ENCODE measurements around the gene PPP1R36.

The PPP1R36 gene

DNA sequence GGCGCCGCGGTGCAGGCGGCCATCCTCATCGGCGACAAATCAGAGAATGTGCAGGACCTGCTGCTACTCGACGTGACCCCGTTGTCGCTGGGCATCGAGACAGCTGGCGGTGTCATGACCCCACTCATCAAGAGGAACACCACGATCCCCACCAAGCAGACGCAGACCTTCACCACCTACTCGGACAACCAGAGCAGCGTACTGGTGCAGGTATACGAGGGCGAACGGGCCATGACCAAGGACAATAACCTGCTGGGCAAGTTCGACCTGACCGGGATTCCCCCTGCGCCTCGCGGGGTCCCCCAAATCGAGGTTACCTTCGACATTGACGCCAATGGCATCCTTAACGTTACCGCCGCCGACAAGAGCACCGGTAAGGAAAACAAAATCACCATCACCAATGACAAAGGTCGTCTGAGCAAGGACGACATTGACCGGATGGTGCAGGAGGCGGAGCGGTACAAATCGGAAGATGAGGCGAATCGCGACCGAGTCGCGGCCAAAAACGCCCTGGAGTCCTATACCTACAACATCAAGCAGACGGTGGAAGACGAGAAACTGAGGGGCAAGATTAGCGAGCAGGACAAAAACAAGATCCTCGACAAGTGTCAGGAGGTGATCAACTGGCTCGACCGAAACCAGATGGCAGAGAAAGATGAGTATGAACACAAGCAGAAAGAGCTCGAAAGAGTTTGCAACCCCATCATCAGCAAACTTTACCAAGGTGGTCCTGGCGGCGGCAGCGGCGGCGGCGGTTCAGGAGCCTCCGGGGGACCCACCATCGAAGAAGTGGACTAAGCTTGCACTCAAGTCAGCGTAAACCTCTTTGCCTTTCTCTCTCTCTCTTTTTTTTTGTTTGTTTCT lies 7.6 kb upstream of the PPP1R36 start:
- H3K79me2 ChIP-seq (ENCODE audit: low read length) = no peaks in the 10 kb centered on the region
- no peak overlapping the region for H3K27ac ChIP-seq (ENCODE audit: low read length)
- TF ChIP-seq EZH2 (optimal IDR thresholded peaks at IDR 0.05; ENCODE audit: low read depth, low read length) = no peak
- TF ChIP-seq, protein P1, sequence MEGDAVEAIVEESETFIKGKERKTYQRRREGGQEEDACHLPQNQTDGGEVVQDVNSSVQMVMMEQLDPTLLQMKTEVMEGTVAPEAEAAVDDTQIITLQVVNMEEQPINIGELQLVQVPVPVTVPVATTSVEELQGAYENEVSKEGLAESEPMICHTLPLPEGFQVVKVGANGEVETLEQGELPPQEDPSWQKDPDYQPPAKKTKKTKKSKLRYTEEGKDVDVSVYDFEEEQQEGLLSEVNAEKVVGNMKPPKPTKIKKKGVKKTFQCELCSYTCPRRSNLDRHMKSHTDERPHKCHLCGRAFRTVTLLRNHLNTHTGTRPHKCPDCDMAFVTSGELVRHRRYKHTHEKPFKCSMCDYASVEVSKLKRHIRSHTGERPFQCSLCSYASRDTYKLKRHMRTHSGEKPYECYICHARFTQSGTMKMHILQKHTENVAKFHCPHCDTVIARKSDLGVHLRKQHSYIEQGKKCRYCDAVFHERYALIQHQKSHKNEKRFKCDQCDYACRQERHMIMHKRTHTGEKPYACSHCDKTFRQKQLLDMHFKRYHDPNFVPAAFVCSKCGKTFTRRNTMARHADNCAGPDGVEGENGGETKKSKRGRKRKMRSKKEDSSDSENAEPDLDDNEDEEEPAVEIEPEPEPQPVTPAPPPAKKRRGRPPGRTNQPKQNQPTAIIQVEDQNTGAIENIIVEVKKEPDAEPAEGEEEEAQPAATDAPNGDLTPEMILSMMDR (IDR thresholded peaks at IDR 0.05; ENCODE audit: low read length) = no peak
- TF ChIP-seq EZH2phosphoT487 (IDR thresholded peaks at IDR 0.05; ENCODE audit: low read length) = no peak
- no peaks in the 10 kb centered on the region for H3F3A ChIP-seq (ENCODE audit: insufficient read depth, low read length)
- H3K9me2 ChIP-seq (replicated peaks; ENCODE audit: insufficient read depth, low read length) = no peaks in the 10 kb centered on the region
- H3K4me1 ChIP-seq (ENCODE audit: low read length) = no peaks in the 10 kb centered on the region
- H3K36me3 ChIP-seq (replicated peaks; ENCODE audit: insufficient read depth, low read length) = no peaks in the 10 kb centered on the region
- no peak for DNase-seq
- no peak overlapping the region for H3K9ac ChIP-seq (ENCODE audit: low read length)
- no peak overlapping the region for H3K4me2 ChIP-seq (ENCODE audit: low read depth, low read length)
- no peaks in the 10 kb centered on the region for H3K27me3 ChIP-seq (replicated peaks; ENCODE audit: insufficient read depth, low read length)
- no peaks in the 10 kb centered on the region for H3K9me3 ChIP-seq (replicated peaks; ENCODE audit: insufficient read depth, low read length)
- no peak overlapping the region for H2AFZ ChIP-seq (ENCODE audit: low read length)
- no peaks in the 10 kb centered on the region for H4K20me1 ChIP-seq (ENCODE audit: insufficient read depth, low read length)
- H3K4me3 ChIP-seq (ENCODE audit: low read length) = no peak overlapping the region

DNA sequence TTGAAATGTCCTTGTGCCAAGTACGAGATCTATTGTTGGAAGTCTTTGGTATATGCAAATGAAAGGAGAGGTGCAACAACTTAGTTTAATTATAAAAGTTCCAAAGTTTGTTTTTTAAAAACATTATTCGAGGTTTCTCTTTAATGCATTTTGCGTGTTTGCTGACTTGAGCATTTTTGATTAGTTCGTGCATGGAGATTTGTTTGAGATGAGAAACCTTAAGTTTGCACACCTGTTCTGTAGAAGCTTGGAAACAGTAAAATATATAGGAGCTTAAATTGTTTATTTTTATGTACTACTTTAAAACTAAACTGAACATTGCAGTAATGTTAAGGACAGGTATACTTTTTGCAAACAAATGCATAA lies 6.9 kb upstream of the PPP1R36 start:
- no peaks in the 10 kb centered on the region for H3K79me2 ChIP-seq (ENCODE audit: low read length)
- no peak for TF ChIP-seq EZH2phosphoT487 (IDR thresholded peaks at IDR 0.05; ENCODE audit: low read length)
- no peak overlapping the region for H3K4me3 ChIP-seq (ENCODE audit: low read length)
- no peaks in the 10 kb centered on the region for H3F3A ChIP-seq (ENCODE audit: insufficient read depth, low read length)
- H3K4me2 ChIP-seq (ENCODE audit: low read depth, low read length) = no peak overlapping the region
- H3K27me3 ChIP-seq (replicated peaks; ENCODE audit: insufficient read depth, low read length) = no peaks in the 10 kb centered on the region
- H3K4me1 ChIP-seq (ENCODE audit: low read length) = no peaks in the 10 kb centered on the region
- no peaks in the 10 kb centered on the region for H4K20me1 ChIP-seq (ENCODE audit: insufficient read depth, low read length)
- no peaks in the 10 kb centered on the region for H3K9me2 ChIP-seq (replicated peaks; ENCODE audit: insufficient read depth, low read length)
- H3K9me3 ChIP-seq (replicated peaks; ENCODE audit: insufficient read depth, low read length) = no peaks in the 10 kb centered on the region
- no peak for DNase-seq
- H3K27ac ChIP-seq (ENCODE audit: low read length) = no peak overlapping the region
- H3K36me3 ChIP-seq (replicated peaks; ENCODE audit: insufficient read depth, low read length) = no peaks in the 10 kb centered on the region
- H3K9ac ChIP-seq (ENCODE audit: low read length) = no peak overlapping the region
- no peak overlapping the region for H2AFZ ChIP-seq (ENCODE audit: low read length)

GRCh38 chr14:64544607-64545312 lies 5.0 kb upstream of the PPP1R36 start:
- Histone ChIP-seq H3K27me3 (replicated peaks; ENCODE audit: insufficient read depth, low read length) (no peaks in the 10 kb centered on the region), H2AFZ (ENCODE audit: low read length) (no peak overlapping the region), H3K9me3 (replicated peaks; ENCODE audit: insufficient read depth, low read length) (no peaks in the 10 kb centered on the region), H3F3A (ENCODE audit: insufficient read depth, low read length) (no peaks in the 10 kb centered on the region), H3K4me2 (ENCODE audit: low read depth, low read length) (no peak overlapping the region), H3K9ac (ENCODE audit: low read length) (no peak overlapping the region), H3K79me2 (ENCODE audit: low read length) (no peaks in the 10 kb centered on the region), H3K4me1 (ENCODE audit: low read length) (no peaks in the 10 kb centered on the region), H3K36me3 (replicated peaks; ENCODE audit: insufficient read depth, low read length) (no peaks in the 10 kb centered on the region), H3K4me3 (ENCODE audit: low read length) (no peak overlapping the region), H4K20me1 (ENCODE audit: insufficient read depth, low read length) (no peaks in the 10 kb centered on the region), H3K27ac (ENCODE audit: low read length) (no peak overlapping the region), H3K9me2 (replicated peaks; ENCODE audit: insufficient read depth, low read length) (no peaks in the 10 kb centered on the region)
- no peak for DNase-seq
- TF ChIP-seq EZH2 (optimal IDR thresholded peaks at IDR 0.05; ENCODE audit: low read depth, low read length) (no peak), EZH2phosphoT487 (IDR thresholded peaks at IDR 0.05; ENCODE audit: low read length) (no peak)
- TF ChIP-seq, protein P1 (IDR thresholded peaks at IDR 0.05; ENCODE audit: low read length) = no peak
